Thymus (tissue), 11 donors: ENCODE results near the gene FDPS. TPM values are rescaled to one million over a fixed set of nuclear protein-coding genes. Genes with fewer than 3 reads are reported as not detected.

Experiments used
- DNase-seq, 9 donors: peaks; one replicate each; pipeline ENCODE4 v3.0.0-alpha.2; 2013; ENCODE audit warnings: low spot score in 9 of 9, low read depth in 6 of 9, missing footprints in 1 of 9
- H3K27ac ChIP-seq, 2 donors: one replicate each; pipeline ENCODE4 v1.5.1; 2013; ENCODE audit warnings: control low read depth in 1 of 2, low read depth in 1 of 2, low read length in 1 of 2, mild to moderate bottlenecking in 1 of 2, moderate library complexity in 1 of 2
- H3K27me3 ChIP-seq, 2 donors: one replicate each; pipeline ENCODE4 v1.5.1; 2013; ENCODE audit warnings: low read length in 1 of 2; ENCODE audit not compliant: control insufficient read depth in 2 of 2, insufficient read depth in 1 of 2
- H3K36me3 ChIP-seq, 2 donors: one replicate each; pipeline ENCODE4 v1.5.1; 2013; ENCODE audit warnings: low read length in 1 of 2, mild to moderate bottlenecking in 1 of 2, moderate library complexity in 1 of 2; ENCODE audit not compliant: control insufficient read depth in 2 of 2, insufficient read depth in 2 of 2
- H3K4me1 ChIP-seq, 2 donors: one replicate each; pipeline ENCODE4 v1.5.1; 2013; ENCODE audit warnings: low read length in 2 of 2; ENCODE audit not compliant: control insufficient read depth in 2 of 2, insufficient read depth in 2 of 2
- H3K4me3 ChIP-seq, 2 donors: one replicate each; pipeline ENCODE4 v1.5.1; 2013; ENCODE audit warnings: low read length in 2 of 2, control low read depth in 1 of 2, mild to moderate bottlenecking in 1 of 2
- H3K9me3 ChIP-seq, 2 donors: one replicate each; pipeline ENCODE4 v1.5.1; 2013; ENCODE audit warnings: low read length in 1 of 2, mild to moderate bottlenecking in 1 of 2; ENCODE audit not compliant: control insufficient read depth in 2 of 2, insufficient read depth in 1 of 2
- WGBS: extraction: QIAGEN DNeasy Blood & Tissue Kit; methylation state at CpG from one replicate; pipeline ENCODE4 v1.1.7; 2013; 5-methylcytosine and 5-hydroxymethylcytosine counted together
- polyA plus RNA-seq: library from polyadenylated mRNA; stranded (reverse); fragments of 200-250 nt; gene quantifications from one replicate; pipeline ENCODE4 v1.2.3, GENCODE V29; 2013
- total RNA-seq: library from RNA; stranded (reverse); fragments of 120-200 nt; gene quantifications from one replicate; pipeline ENCODE4 v1.2.4, GENCODE V29; 2013
- donor health status: healthy.

The FDPS gene
- total and polyA plus RNA-seq, 2 donors = 119 to 175 TPM

DNA sequence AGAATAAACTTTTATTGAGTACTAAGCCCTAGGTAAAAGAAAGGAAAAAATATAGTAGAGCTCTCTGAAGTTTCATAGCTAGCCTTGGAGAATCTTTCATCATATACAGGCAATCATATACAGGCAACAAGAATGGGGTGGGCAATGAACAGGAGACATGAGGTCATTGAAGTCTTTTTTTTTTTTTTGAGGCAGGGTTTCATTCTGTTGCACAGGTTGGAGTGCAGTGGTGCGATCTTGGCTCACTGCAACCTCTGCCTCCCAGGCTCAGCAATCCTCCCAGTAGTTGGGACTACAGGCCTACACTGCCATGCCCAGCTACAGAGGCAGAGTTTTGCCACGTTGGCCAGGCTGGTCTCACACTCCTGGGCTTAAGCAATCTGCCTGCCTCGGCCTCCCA, 34.2 kb downstream of the FDPS start:
- Histone ChIP-seq H3K27me3 (no peaks in the 10 kb centered on the region), H3K27ac (no peak overlapping the region), H3K36me3 (peaks cover 50 to 89% of the 10 kb centered on the region in 2 donors), H3K4me1 (no peaks in the 10 kb centered on the region), H3K9me3 (no peaks in the 10 kb centered on the region), H3K4me3 (no peak overlapping the region)
- DNase-seq = no peak
- WGBS = 97% methylated on average over 3 of the region's 3 CpGs

DNA sequence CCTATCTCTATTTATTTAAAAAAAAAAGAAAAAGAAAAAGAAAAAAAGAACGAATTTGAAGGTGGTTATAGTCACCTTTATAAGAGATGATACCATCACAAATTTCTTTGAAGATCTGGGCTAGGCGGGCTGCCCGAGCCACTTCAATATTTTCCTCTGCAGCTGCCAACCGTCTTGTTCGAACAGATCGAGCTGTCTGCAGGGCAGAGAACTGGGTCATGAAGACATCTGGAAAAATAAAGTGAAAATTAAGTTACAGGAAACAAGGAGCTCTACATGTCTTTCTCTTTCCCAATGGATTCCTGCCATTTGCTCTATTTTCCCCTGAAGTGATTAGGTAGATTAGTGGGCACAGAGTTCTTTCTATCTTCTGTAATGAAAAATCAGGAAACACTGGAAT, 44.0 kb downstream of the FDPS start:
- WGBS = 62% methylated on average over 6 of the region's 6 CpGs
- no peaks in the 10 kb centered on the region for H3K9me3 ChIP-seq
- no peak overlapping the region for H3K4me3 ChIP-seq
- DNase-seq = peak in 8 of 9 donors; percentile 3 to 67 (median 26)
- H3K27me3 ChIP-seq = no peaks in the 10 kb centered on the region
- H3K27ac ChIP-seq = peak overlapping the region; percentile 31 to 81
- peaks cover 40 to 85% of the 10 kb centered on the region in 2 donors for H3K36me3 ChIP-seq
- peaks cover 4 to 11% of the 10 kb centered on the region in 2 donors for H3K4me1 ChIP-seq

DNA sequence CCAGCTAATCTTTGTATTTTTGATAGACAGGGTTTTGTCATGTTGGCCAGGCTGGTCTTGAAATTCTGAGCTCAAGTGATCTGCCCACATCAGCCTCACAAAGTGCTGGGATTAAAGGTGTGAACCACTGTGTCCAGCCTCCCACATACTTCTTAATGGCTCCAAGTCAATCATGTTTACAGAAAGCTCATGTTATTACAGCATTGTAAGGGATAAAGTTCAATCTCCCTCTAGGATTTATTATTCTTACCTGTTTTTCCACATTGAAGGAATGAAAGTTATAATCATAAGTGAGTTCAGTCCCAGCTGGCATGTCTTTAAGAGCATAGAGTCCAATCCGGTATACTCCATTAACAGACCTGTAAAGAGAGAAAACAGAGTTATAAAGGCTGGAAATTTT, 51.4 kb downstream of the FDPS start:
- 100% methylated on average over 1 of the region's 1 CpG for WGBS
- no peaks in the 10 kb centered on the region for H3K4me1 ChIP-seq
- DNase-seq = no peak
- no peak overlapping the region for H3K4me3 ChIP-seq
- no peaks in the 10 kb centered on the region for H3K27me3 ChIP-seq
- H3K36me3 ChIP-seq = peaks cover 42 to 62% of the 10 kb centered on the region in 2 donors
- no peaks in the 10 kb centered on the region for H3K9me3 ChIP-seq
- no peak overlapping the region for H3K27ac ChIP-seq

Other genes with a start within 250 kb of the FDPS start
- 4.9 TPM for gene EFNA4, start 245.1 kb upstream of the FDPS start, total RNA-seq
- 7.4 TPM for gene EFNA4, start 245.1 kb upstream of the FDPS start, polyA plus RNA-seq
- gene EFNA3, start 230.0 kb upstream of the FDPS start, total RNA-seq = 2.1 TPM
- gene EFNA3, start 230.0 kb upstream of the FDPS start, polyA plus RNA-seq = 3.4 TPM
- 14.5 TPM for gene EFNA1, start 181.0 kb upstream of the FDPS start, total RNA-seq
- gene EFNA1, start 181.0 kb upstream of the FDPS start, polyA plus RNA-seq = 52.6 TPM
- gene SLC50A1, start 173.0 kb upstream of the FDPS start, total RNA-seq = 25.7 TPM
- gene SLC50A1, start 173.0 kb upstream of the FDPS start, polyA plus RNA-seq = 54.5 TPM
- gene DPM3, start 168.3 kb upstream of the FDPS start, total RNA-seq = 34.0 TPM
- 155 TPM for gene DPM3, start 168.3 kb upstream of the FDPS start, polyA plus RNA-seq
- gene KRTCAP2, start 135.6 kb upstream of the FDPS start, total RNA-seq = 97.7 TPM
- gene KRTCAP2, start 135.6 kb upstream of the FDPS start, polyA plus RNA-seq = 223 TPM
- gene TRIM46, start 135.0 kb upstream of the FDPS start, total RNA-seq = 1.9 TPM
- 4.3 TPM for gene TRIM46, start 135.0 kb upstream of the FDPS start, polyA plus RNA-seq
- gene THBS3, start 101.0 kb upstream of the FDPS start, total RNA-seq = 7.6 TPM
- gene THBS3, start 101.0 kb upstream of the FDPS start, polyA plus RNA-seq = 46.1 TPM
- gene MTX1, start 100.2 kb upstream of the FDPS start, total RNA-seq = 35.1 TPM
- 36.8 TPM for gene MTX1, start 100.2 kb upstream of the FDPS start, polyA plus RNA-seq
- 2.1 TPM for gene ENTREP3, start 53.4 kb upstream of the FDPS start, total RNA-seq
- 12.5 TPM for gene ENTREP3, start 53.4 kb upstream of the FDPS start, polyA plus RNA-seq
- gene SCAMP3, start 46.5 kb upstream of the FDPS start, total RNA-seq = 29.1 TPM
- 59.1 TPM for gene SCAMP3, start 46.5 kb upstream of the FDPS start, polyA plus RNA-seq
- 28.9 TPM for gene CLK2, start 35.4 kb upstream of the FDPS start, total RNA-seq
- gene CLK2, start 35.4 kb upstream of the FDPS start, polyA plus RNA-seq = 86.5 TPM
- gene HCN3, start 31.4 kb upstream of the FDPS start, total RNA-seq = 0.76 TPM
- gene HCN3, start 31.4 kb upstream of the FDPS start, polyA plus RNA-seq = 2.6 TPM
- 0.19 TPM for gene PKLR, start 7.4 kb upstream of the FDPS start, total RNA-seq
- 0.05 TPM for gene PKLR, start 7.4 kb upstream of the FDPS start, polyA plus RNA-seq
- 7.5 TPM for gene RUSC1, start 12.0 kb downstream of the FDPS start, total RNA-seq
- 18.0 TPM for gene RUSC1, start 12.0 kb downstream of the FDPS start, polyA plus RNA-seq